SJSA1 (cell line): ENCODE results near the gene WDR41. TPM values are rescaled to one million over a fixed set of nuclear protein-coding genes. Genes with fewer than 3 reads are reported as not detected.
"Not testable (repeated sequence)": the region's sequence is repeated elsewhere in the genome, so short reads cannot be mapped to it uniquely, and the experiment has no call there.

ENCODE experiments used
- DNase-seq, 2 experiments: peaks; one replicate each; pipeline ENCODE4 v3.0.0-alpha.2; 2015 to 2020; ENCODE audit warnings: low spot score in 2 of 2, low read depth in 1 of 2
- H3K27ac ChIP-seq: fragments of 250-450 bp; sonication (Bioruptor Pico); 2 replicates; pipeline ENCODE4 v1.5.1; 2020; ENCODE audit warnings: mild to moderate bottlenecking, moderate library complexity
- H3K27me3 ChIP-seq: fragments of 250-450 bp; sonication (Bioruptor Pico); replicated peaks from 2 replicates; pipeline ENCODE4 v1.5.1; 2020; ENCODE audit warnings: mild to moderate bottlenecking, moderate library complexity
- H3K36me3 ChIP-seq: fragments of 250-450 bp; sonication (Bioruptor Pico); 2 replicates; pipeline ENCODE4 v1.5.1; 2020; ENCODE audit warnings: mild to moderate bottlenecking
- H3K4me1 ChIP-seq: fragments of 250-450 bp; sonication (Bioruptor Pico); replicated peaks from 2 replicates; pipeline ENCODE4 v1.6.1; 2021; ENCODE audit warnings: mild to moderate bottlenecking
- H3K4me3 ChIP-seq: fragments of 250-450 bp; sonication (Bioruptor Pico); 2 replicates; pipeline ENCODE4 v1.5.1; 2020; ENCODE audit warnings: mild to moderate bottlenecking
- H3K9me3 ChIP-seq: fragments of 250-450 bp; sonication (Bioruptor Pico); replicated peaks from 2 replicates; pipeline ENCODE4 v1.5.1; 2020; ENCODE audit warnings: mild to moderate bottlenecking
- total RNA-seq: library from RNA; depleted of rRNA; stranded (reverse); fragments of >200 nt; shearing (Covaris generic); gene quantifications from 2 replicates; pipeline ENCODE4 v1.2.3, GENCODE V29; 2014; rRNA removed

Gene WDR41
- total RNA-seq, 1 experiment from 2014 or later = 113 TPM

DNA sequence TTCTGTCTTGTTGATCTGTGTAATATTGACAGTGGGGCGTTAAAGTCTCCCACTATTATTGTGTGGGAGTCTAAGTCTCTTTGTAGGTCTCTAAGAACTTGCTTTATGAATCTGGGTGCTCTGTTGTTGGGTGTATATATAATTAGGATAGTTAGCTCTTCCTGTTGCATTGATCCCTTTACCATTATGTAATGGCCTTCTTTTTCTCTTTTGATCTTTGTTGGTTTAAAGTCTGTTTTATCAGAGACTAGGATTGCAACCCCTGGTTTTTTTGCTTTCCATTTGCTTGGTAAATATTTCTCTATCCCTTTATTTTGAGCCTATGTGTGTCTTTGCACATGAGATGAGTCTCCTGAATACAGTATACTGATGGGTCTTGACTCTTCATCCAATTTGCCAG is 105.8 kb downstream of the WDR41 start:
- not testable (repeated sequence) for H3K36me3 ChIP-seq, H3K27me3 ChIP-seq, H3K27ac ChIP-seq, H3K4me1 ChIP-seq, H3K4me3 ChIP-seq, H3K9me3 ChIP-seq, DNase-seq

DNA sequence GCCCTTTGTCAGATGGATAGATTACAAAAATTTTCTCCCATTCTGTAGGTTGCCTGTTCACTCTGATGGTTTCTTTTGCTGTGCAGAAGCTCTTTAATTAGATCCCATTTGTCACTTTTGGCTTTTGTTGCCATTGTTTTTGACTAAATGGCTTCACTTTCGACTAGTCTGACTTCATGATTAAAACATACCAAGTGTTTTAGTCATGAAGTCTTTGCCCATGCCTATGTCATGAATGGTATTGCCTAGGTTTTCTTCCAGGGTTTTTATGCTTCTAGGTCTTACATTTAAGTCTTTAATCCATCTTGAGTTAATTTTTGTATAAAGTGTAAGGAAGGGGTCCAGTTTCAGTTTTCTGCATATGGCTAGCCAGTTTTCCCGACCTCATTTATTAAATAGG is 108.8 kb downstream of the WDR41 start:
- not testable (repeated sequence) for DNase-seq, H3K9me3 ChIP-seq, H3K4me1 ChIP-seq, H3K27me3 ChIP-seq, H3K27ac ChIP-seq, H3K4me3 ChIP-seq, H3K36me3 ChIP-seq

Other genes with a start within 250 kb of the WDR41 start
- not detected in 2 replicates for gene OTP, start 146.4 kb upstream of the WDR41 start, total RNA-seq